Smooth muscle cell (in vitro differentiated cells): ENCODE measurements around the gene SLC4A11. TPM values are rescaled to one million over a fixed set of nuclear protein-coding genes. Genes with fewer than 3 reads are reported as not detected.

Experiments
- DNase-seq: peaks from one replicate; lab custom pipeline; 2025; ENCODE audit not compliant: unreplicated experiment; lab: John Stamatoyannopoulos, UW
- H2AFZ ChIP-seq: fragments of 200-600 bp; sonication (generic); 2 replicates; pipeline ENCODE4 v1.6.0; 2016; ENCODE audit warnings: antibody characterized with exemption, low read depth, mild to moderate bottlenecking
- H3F3A ChIP-seq: fragments of 200-600 bp; sonication (generic); 2 replicates; pipeline ENCODE4 v1.6.0; 2017; ENCODE audit warnings: antibody characterized with exemption, low read depth
- H3K27ac ChIP-seq: fragments of 200-600 bp; sonication (generic); 2 replicates; pipeline ENCODE4 v1.5.1; 2016; ENCODE audit warnings: low read depth, mild to moderate bottlenecking
- H3K27me3 ChIP-seq: fragments of 200-600 bp; sonication (generic); 2 replicates; pipeline ENCODE4 v1.6.1; 2016; ENCODE audit warnings: low read depth, mild to moderate bottlenecking
- H3K36me3 ChIP-seq: fragments of 200-600 bp; sonication (generic); 2 replicates; pipeline ENCODE4 v1.5.1; 2016; ENCODE audit warnings: low read depth
- H3K4me1 ChIP-seq: fragments of 200-600 bp; sonication (generic); 2 replicates; pipeline ENCODE4 v1.5.1; 2016; ENCODE audit warnings: low read depth
- H3K4me2 ChIP-seq: fragments of 200-600 bp; sonication (generic); 2 replicates; pipeline ENCODE4 v1.6.0; 2016; ENCODE audit warnings: mild to moderate bottlenecking
- H3K4me3 ChIP-seq: fragments of 200-600 bp; sonication (generic); 2 replicates; pipeline ENCODE4 v1.5.1; 2016; ENCODE audit warnings: mild to moderate bottlenecking
- H3K79me2 ChIP-seq: fragments of 200-600 bp; sonication (generic); 2 replicates; pipeline ENCODE4 v1.6.0; 2016; ENCODE audit warnings: low read depth, mild to moderate bottlenecking
- H3K9ac ChIP-seq: fragments of 200-600 bp; sonication (generic); 2 replicates; pipeline ENCODE4 v1.6.0; 2016; ENCODE audit warnings: low read depth
- H3K9me3 ChIP-seq: fragments of 200-600 bp; sonication (generic); replicated peaks from 2 replicates; pipeline ENCODE4 v1.5.1; 2016; ENCODE audit warnings: low read depth
- H4K20me1 ChIP-seq: fragments of 200-600 bp; sonication (generic); 2 replicates; pipeline ENCODE4 v1.6.0; 2016; ENCODE audit warnings: low read depth
- CTCF ChIP-seq: fragments of 200-600 bp; sonication (generic); IDR thresholded peaks from 2 replicates; pipeline ENCODE4 v1.5.1; 2017; ENCODE audit warnings: borderline replicate concordance, mild to moderate bottlenecking, antibody characterized with exemption; ENCODE audit not compliant: insufficient read depth, poor library complexity, severe bottlenecking
- WGBS: methylation state at CpG from one replicate; pipeline ENCODE4 v1.1.7; 2016; ENCODE audit warnings: low lambda C conversion rate; 5-methylcytosine and 5-hydroxymethylcytosine counted together
- polyA plus RNA-seq: library from polyadenylated mRNA; unstranded; fragments of >200 nt; fragmentation: Nextera tagmentation; extraction: Ambion mirVana; gene quantifications from 2 replicates; pipeline ENCODE4 v1.2.1, GENCODE V29; 2016
- total RNA-seq: library from RNA; depleted of rRNA; stranded (reverse); fragments of >200 nt; gene quantifications from 2 replicates; pipeline ENCODE4 v1.2.3, GENCODE V29; 2014

Gene SLC4A11
- total and polyA plus RNA-seq, 2 experiments from 2014 or later, result 0.27 to 1.5 TPM

DNA sequence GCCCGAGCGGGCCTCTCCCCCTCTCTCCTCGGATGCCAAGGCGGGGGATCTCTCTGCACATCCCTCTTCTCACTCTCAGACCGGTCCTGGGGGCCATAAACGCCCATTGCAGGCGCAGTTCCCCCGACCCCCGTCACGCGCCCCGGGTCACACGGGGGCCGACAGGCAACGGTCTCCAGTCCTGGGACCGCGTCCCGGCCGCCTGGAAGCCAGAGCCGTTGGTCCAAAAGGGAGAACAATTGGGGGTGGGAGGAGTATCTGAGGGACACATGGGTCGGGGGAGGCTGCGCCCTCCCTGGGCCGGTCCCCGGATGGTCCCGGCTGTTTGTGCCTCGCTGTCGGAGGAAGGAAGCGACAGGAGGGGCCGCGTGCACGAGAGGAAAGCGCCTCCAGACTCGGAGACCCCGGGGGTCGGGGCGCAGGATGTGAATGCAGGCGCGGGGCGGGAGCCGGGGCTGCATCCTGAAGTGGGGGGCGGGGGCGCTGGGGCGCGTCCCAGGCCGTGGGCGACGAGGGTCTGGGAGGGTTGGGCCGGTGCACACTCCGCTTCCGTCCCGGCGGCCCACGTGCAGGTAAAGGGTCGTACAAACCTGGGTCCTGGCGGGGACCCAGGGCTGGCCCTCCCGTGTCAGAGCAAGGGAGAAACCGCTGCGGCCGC, 903 bp downstream of the SLC4A11 start:
- TF ChIP-seq CTCF, result no peak
- Histone ChIP-seq H2AFZ (peak overlapping the region; percentile 54), H3K4me1 (peaks cover 6% of the 10 kb centered on the region), H3K79me2 (no peaks in the 10 kb centered on the region), H3K4me2 (peak overlapping the region; percentile 93), H3K27ac (no peak overlapping the region), H3F3A (no peaks in the 10 kb centered on the region), H3K27me3 (peaks cover 47% of the 10 kb centered on the region), H3K4me3 (peak overlapping the region; percentile 68), H3K36me3 (no peaks in the 10 kb centered on the region), H3K9ac (no peak overlapping the region), H4K20me1 (no peaks in the 10 kb centered on the region), H3K9me3 (no peaks in the 10 kb centered on the region)
- DNase-seq, result no peak
- WGBS, result 7% methylated on average over 40 of the region's 59 CpGs

DNA sequence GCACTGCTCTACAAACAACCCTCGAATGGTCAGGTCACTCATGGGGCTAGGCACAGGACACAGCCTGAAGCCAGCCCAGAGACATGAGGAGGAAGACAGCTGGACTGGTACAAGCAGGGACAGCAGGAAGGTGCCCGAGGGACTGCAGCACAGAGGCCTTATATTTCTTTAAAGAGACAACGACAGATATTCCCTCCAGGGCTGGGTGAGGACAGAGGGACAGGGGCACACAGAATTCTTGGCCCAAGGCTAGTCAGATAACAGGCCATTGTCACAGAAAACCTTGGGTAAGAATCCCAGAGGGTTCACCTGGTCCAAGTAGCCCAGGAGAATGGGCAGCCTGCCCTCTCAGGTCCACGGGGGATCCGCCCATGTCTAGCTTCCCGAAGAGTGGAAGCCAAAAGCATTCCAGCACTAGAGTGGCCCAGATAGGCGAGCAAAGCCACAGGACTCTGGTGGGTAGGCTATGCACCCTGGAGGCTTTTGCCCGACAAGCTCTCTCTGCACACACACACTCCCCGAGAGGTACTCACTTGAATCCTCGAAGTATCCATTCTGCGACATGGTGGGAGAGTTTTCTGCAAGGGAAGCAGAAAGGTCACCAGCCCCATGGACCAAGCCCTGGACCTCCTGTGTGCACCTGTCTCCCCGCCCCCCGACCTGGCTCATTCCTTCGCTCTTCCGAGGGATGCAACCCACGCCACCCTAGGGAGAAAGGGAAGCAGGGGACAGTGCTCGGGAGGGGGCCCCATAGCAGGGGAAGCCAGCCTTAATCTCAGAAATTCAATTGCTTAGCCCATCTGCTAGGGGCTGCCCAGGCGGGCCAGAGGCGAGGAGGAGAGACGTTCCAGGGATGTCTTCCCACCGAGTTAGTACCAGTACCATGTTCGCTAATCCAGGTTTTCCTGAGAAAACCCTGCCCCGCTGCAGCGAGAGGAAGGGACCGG, 1.7 kb downstream of the SLC4A11 start:
- H3K9ac ChIP-seq, result no peak overlapping the region
- no peaks in the 10 kb centered on the region for H3K79me2 ChIP-seq
- no peak overlapping the region for H2AFZ ChIP-seq
- H3K4me2 ChIP-seq, result no peak overlapping the region
- no peak overlapping the region for H3K27ac ChIP-seq
- no peak for DNase-seq
- H3K27me3 ChIP-seq, result peaks cover 47% of the 10 kb centered on the region
- H3K4me1 ChIP-seq, result peaks cover 6% of the 10 kb centered on the region
- H4K20me1 ChIP-seq, result no peaks in the 10 kb centered on the region
- H3K9me3 ChIP-seq, result no peaks in the 10 kb centered on the region
- H3F3A ChIP-seq, result no peaks in the 10 kb centered on the region
- no peak for TF ChIP-seq CTCF
- 68% methylated on average over 24 of the region's 25 CpGs for WGBS
- no peaks in the 10 kb centered on the region for H3K36me3 ChIP-seq
- no peak overlapping the region for H3K4me3 ChIP-seq

- no peak overlapping the region for H3K4me2 ChIP-seq
- H2AFZ ChIP-seq, result no peak overlapping the region
- H3K4me3 ChIP-seq, result no peak overlapping the region
- no peak overlapping the region for H3K27ac ChIP-seq
- no peak overlapping the region for H3K9ac ChIP-seq
- no peaks in the 10 kb centered on the region for H3K9me3 ChIP-seq
- peaks cover 6% of the 10 kb centered on the region for H3K4me1 ChIP-seq
- no peaks in the 10 kb centered on the region for H3F3A ChIP-seq
- no peaks in the 10 kb centered on the region for H3K36me3 ChIP-seq
- WGBS, result 60% methylated on average over 4 of the region's 4 CpGs
- DNase-seq, result no peak
- peaks cover 47% of the 10 kb centered on the region for H3K27me3 ChIP-seq
- H4K20me1 ChIP-seq, result no peaks in the 10 kb centered on the region
- H3K79me2 ChIP-seq, result no peaks in the 10 kb centered on the region
- TF ChIP-seq CTCF, result no peak
Observed at GRCh38 chr20:3235666-3236324, 3.2 kb downstream of the SLC4A11 start.
